GM23248 (cell line): ENCODE data around the gene RTKN2. TPM values are rescaled to one million over a fixed set of nuclear protein-coding genes. Genes with fewer than 3 reads are reported as not detected.

Experiments
- DNase-seq: peaks from one replicate; pipeline ENCODE4 v3.0.0-alpha.2; 2015
- H2AFZ ChIP-seq: fragments of 200-600 bp; sonication (generic); 2 replicates; pipeline ENCODE4 v1.6.1; 2016; ENCODE audit warnings: antibody characterized with exemption
- H3F3A ChIP-seq: fragments of 200-600 bp; sonication (generic); 2 replicates; pipeline ENCODE4 v1.6.1; 2016; ENCODE audit warnings: mild to moderate bottlenecking, antibody characterized with exemption, mixed run types; ENCODE audit not compliant: insufficient read depth
- H3K27ac ChIP-seq: fragments of 200-600 bp; sonication (generic); 2 replicates; pipeline ENCODE4 v1.5.1; 2016; ENCODE audit warnings: mild to moderate bottlenecking
- H3K27me3 ChIP-seq: fragments of 200-600 bp; sonication (generic); replicated peaks from 2 replicates; pipeline ENCODE4 v1.6.1; 2016; ENCODE audit warnings: mild to moderate bottlenecking; ENCODE audit not compliant: insufficient read depth
- H3K36me3 ChIP-seq: fragments of 200-600 bp; sonication (generic); 2 replicates; pipeline ENCODE4 v1.6.1; 2016; ENCODE audit warnings: low read depth, mild to moderate bottlenecking
- H3K4me1 ChIP-seq: fragments of 200-600 bp; sonication (generic); 2 replicates; pipeline ENCODE4 v1.6.1; 2016; ENCODE audit warnings: mild to moderate bottlenecking; ENCODE audit not compliant: insufficient read depth
- H3K4me2 ChIP-seq: fragments of 200-600 bp; sonication (generic); one replicate; pipeline ENCODE4 v1.6.1; 2016; ENCODE audit warnings: mild to moderate bottlenecking; ENCODE audit not compliant: unreplicated experiment
- H3K4me3 ChIP-seq: fragments of 200-600 bp; sonication (generic); 2 replicates; pipeline ENCODE4 v1.5.1; 2016; ENCODE audit warnings: mild to moderate bottlenecking
- H3K79me2 ChIP-seq: fragments of 200-600 bp; sonication (generic); 2 replicates; pipeline ENCODE4 v1.6.1; 2016; ENCODE audit warnings: mild to moderate bottlenecking; ENCODE audit not compliant: insufficient read depth
- H3K9ac ChIP-seq: fragments of 200-600 bp; sonication (generic); 2 replicates; pipeline ENCODE4 v1.6.1; 2016; ENCODE audit warnings: mild to moderate bottlenecking
- H3K9me2 ChIP-seq: fragments of 200-600 bp; sonication (generic); 2 replicates; pipeline ENCODE4 v1.6.1; 2016; ENCODE audit warnings: mixed run types, mild to moderate bottlenecking, moderate library complexity; ENCODE audit not compliant: insufficient read depth
- H3K9me3 ChIP-seq: fragments of 200-600 bp; sonication (generic); one replicate; pipeline ENCODE4 v1.6.1; 2017; ENCODE audit warnings: low read depth
- H4K20me1 ChIP-seq: fragments of 200-600 bp; sonication (generic); 2 replicates; pipeline ENCODE4 v1.6.0; 2016; ENCODE audit not compliant: insufficient read depth
- EZH2 ChIP-seq: fragments of 200-600 bp; sonication (generic); IDR thresholded peaks from 2 replicates; pipeline ENCODE4 v1.6.1; 2018; ENCODE audit warnings: antibody characterized with exemption, mild to moderate bottlenecking; ENCODE audit not compliant: insufficient read depth, poor library complexity, severe bottlenecking
- EZH2phosphoT487 ChIP-seq: fragments of 200-600 bp; sonication (generic); IDR thresholded peaks from 2 replicates; pipeline ENCODE4 v1.6.1; 2018; ENCODE audit warnings: antibody characterized with exemption, moderate library complexity, mild to moderate bottlenecking, low read depth; ENCODE audit not compliant: insufficient read depth
- WGBS, 2 experiments: methylation state at CpG; one replicate each; pipeline ENCODE4 v1.1.6; 2015 to 2017; ENCODE audit warnings: low lambda C conversion rate in 2 of 2, low coverage in 1 of 2; ENCODE audit errors: missing lambda C conversion rate in 2 of 2; 5-methylcytosine and 5-hydroxymethylcytosine counted together
- in situ Hi-C: fragments of 300-500 bp; cut with MboI; formaldehyde crosslinking; loops from 2 replicates; pipeline ENCODE4 v1.15.0; 2020
- polyA plus RNA-seq: library from polyadenylated mRNA; unstranded; fragments of >200 nt; fragmentation: Nextera tagmentation; extraction: Ambion mirVana; gene quantifications from 2 replicates; pipeline ENCODE4 v1.2.1, GENCODE V29; 2016
- total RNA-seq: library from RNA; depleted of rRNA; stranded (reverse); fragments of >200 nt; shearing (Covaris generic); gene quantifications from 2 replicates; pipeline ENCODE4 v1.2.3, GENCODE V29; 2014

The RTKN2 gene
- total and polyA plus RNA-seq, 2 experiments from 2014 or later = 0.11 to 0.15 TPM

DNA sequence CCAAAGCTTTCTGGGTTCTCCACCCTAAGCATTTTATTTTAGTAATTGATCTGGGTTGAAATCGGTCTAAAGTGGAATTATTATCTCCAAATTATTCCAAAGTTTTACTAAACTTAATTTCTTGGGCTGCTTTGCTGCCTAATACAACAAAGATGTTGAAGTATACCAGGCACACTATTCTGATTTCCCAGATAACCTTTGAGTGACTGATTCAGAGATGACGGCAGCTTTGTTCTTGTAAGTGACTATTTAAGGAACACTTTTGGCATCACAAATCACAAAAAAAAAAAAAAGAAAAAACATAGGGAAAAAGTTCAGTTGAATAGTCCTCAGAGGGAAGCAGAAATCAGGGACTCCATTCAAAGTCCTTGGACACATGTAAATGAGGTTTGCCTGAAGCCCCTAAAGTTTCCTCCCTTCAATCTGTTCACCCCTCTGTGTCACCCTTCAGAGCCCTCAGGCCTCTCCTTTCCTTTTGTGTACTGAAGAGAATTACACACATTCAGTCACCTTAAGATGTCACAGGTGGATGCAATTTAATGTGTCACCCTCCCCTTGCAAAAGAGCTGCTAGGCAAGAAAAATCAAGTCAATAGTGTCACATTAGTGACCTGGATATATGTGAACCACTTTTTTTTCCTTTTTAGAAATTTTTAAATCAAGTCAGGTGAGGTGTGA is 81.5 kb downstream of the RTKN2 start:
- H3K9me3 ChIP-seq = no peaks in the 10 kb centered on the region
- 23% methylated on average over 2 of the region's 2 CpGs for WGBS, 2 experiments
- peaks cover 7% of the 10 kb centered on the region; the same call in 1 of the 2 replicates for H3K4me1 ChIP-seq
- H3K4me3 ChIP-seq = no peak overlapping the region
- H4K20me1 ChIP-seq = no peaks in the 10 kb centered on the region
- peak; percentile 27 for DNase-seq
- in situ Hi-C loops = no loop called here
- no peaks in the 10 kb centered on the region for H3K36me3 ChIP-seq
- H3K27ac ChIP-seq = no peak overlapping the region
- no peaks in the 10 kb centered on the region for H3K79me2 ChIP-seq
- no peak for TF ChIP-seq EZH2phosphoT487
- no peak for TF ChIP-seq EZH2
- H3K27me3 ChIP-seq = no peaks in the 10 kb centered on the region
- H3K9ac ChIP-seq = no peak overlapping the region
- no peaks in the 10 kb centered on the region for H3F3A ChIP-seq
- no peak overlapping the region for H3K4me2 ChIP-seq
- H3K9me2 ChIP-seq = no peaks in the 10 kb centered on the region
- H2AFZ ChIP-seq = no peak overlapping the region

DNA sequence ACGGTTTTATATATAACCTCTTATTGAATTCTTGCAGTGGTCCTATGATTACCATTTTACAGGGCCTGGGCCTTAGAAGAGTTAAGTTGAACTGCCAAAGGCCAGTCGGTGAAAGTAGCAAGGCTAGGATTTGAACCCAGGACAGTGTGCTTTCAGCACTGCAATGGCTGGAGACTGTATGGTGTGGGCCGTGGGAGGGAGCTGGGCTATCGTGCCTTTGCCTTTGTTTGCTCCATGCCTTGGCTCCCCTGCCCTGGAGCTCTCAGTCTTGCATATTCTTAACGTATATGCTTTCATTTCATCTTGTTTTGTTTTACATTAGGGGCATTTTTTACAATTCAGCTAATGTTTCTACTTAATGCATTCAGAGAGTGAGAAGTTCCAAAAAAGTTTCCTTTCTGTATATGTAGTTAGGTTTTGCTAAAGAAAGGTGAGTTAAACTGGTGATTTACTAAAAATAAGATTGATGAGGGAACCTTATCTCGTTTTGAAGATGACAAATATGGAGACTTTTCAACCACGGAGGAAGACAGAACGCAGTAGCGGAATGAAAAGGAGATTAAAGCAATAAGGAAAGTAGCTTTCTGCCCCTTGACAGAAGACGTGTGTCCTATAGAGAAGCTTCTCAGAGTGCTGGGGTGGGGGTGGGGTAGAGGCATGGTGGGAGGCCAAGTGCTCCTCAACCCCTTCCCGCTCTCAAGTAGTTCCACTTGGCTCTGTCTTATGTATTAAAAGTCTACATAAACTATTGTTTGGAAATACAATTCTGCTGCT is 82.5 kb downstream of the RTKN2 start:
- no peaks in the 10 kb centered on the region for H3K36me3 ChIP-seq
- H3K4me3 ChIP-seq = no peak overlapping the region
- no peak overlapping the region for H3K4me2 ChIP-seq
- in situ Hi-C loops = no loop called here
- no peak overlapping the region for H2AFZ ChIP-seq
- no peaks in the 10 kb centered on the region for H4K20me1 ChIP-seq
- no peaks in the 10 kb centered on the region for H3K79me2 ChIP-seq
- no peak for DNase-seq
- no peak overlapping the region for H3K27ac ChIP-seq
- 90 to 93% methylated on average over 11 of the region's 11 CpGs for WGBS, 2 experiments
- no peaks in the 10 kb centered on the region for H3K27me3 ChIP-seq
- H3K9me3 ChIP-seq = no peaks in the 10 kb centered on the region
- TF ChIP-seq EZH2 (no peak), EZH2phosphoT487 (no peak)
- H3K4me1 ChIP-seq = peaks cover 7% of the 10 kb centered on the region; the same call in 1 of the 2 replicates
- H3K9ac ChIP-seq = no peak overlapping the region
- H3K9me2 ChIP-seq = no peaks in the 10 kb centered on the region
- no peaks in the 10 kb centered on the region for H3F3A ChIP-seq

DNA sequence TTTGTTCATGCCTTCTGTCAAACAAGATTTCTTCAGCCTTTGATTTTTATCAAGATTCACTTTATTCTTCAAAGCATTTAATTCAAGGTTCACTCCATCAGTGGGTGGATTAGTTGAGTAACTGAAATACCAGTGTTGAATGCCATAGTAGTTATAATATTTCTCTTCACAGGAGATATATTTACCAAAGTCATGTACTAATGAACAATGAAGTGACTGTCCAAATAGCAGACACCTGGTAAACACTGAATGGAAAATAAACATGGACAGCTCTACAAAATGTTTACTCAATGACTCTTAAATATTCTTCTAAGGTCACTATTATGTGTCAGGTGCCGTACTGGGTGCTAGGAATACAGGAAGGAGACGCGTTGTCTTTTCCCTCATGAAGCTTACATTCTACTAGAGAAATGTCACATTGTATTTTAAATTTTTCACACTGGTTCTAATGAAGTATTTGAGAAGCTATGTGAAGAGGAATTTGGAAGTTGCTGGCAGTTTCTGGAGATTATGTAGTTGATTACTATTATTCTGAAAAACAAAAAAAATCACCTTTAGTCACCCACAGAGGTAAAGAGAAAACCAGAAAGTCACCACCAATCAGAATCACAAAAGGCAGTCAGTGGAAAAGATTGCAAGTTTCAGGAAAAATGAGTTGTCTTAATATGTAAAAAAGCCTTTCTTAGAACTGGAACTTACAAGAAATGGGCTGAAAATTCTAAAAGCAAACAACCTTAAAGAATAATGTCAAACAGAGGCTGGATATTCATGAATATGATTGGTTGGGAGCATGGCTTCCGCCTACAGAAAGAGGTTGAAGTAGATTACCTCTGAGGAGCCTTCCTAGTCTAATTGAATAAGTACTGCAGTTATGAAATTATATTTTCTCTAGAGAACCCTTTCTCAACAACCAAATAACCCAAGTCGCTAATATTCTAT is 84.5 kb downstream of the RTKN2 start:
- no peak overlapping the region for H3K4me2 ChIP-seq
- no peaks in the 10 kb centered on the region for H3F3A ChIP-seq
- 0 out of 2 replicates have a peak, but pooled peaks cover 3% of the 10 kb centered on the region for H3K36me3 ChIP-seq
- H3K79me2 ChIP-seq = no peaks in the 10 kb centered on the region
- H3K9me3 ChIP-seq = no peaks in the 10 kb centered on the region
- H3K27me3 ChIP-seq = no peaks in the 10 kb centered on the region
- no peak overlapping the region for H3K4me3 ChIP-seq
- TF ChIP-seq EZH2 = no peak
- TF ChIP-seq EZH2phosphoT487 = no peak
- H3K9ac ChIP-seq = no peak overlapping the region
- H3K27ac ChIP-seq = no peak overlapping the region
- peaks cover 7% of the 10 kb centered on the region; the same call in 1 of the 2 replicates for H3K4me1 ChIP-seq
- no peaks in the 10 kb centered on the region for H4K20me1 ChIP-seq
- WGBS, 2 experiments = 86 to 88% methylated on average over 5 of the region's 5 CpGs
- DNase-seq = no peak
- in situ Hi-C loops = no loop called here
- no peaks in the 10 kb centered on the region for H3K9me2 ChIP-seq
- no peak overlapping the region for H2AFZ ChIP-seq

DNA sequence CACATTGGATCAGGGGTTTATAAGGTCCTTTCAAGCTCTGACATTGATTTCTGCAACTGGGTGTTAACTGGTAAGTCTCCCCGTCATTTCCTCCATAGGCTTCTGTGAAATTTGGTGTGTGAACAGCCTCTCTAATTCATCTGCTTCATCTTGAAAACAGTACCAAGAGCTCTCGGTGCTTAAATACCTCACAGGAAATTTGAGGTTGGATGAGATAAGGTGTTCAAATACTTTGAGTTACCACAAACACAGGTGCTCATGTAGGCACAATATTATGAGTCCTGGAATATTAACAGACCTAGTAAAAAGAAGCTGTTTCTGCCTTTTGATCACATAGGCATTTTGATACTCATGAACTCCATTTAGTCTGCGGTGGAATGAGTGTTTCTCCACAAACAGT is 85.2 kb downstream of the RTKN2 start:
- in situ Hi-C loops = no loop called here
- H3K27ac ChIP-seq = no peak overlapping the region
- H4K20me1 ChIP-seq = no peaks in the 10 kb centered on the region
- no peak overlapping the region for H3K4me3 ChIP-seq
- no peaks in the 10 kb centered on the region for H3K9me3 ChIP-seq
- H3K79me2 ChIP-seq = no peaks in the 10 kb centered on the region
- H3K4me2 ChIP-seq = no peak overlapping the region
- H3K36me3 ChIP-seq = 0 out of 2 replicates have a peak, but pooled peaks cover 3% of the 10 kb centered on the region
- TF ChIP-seq EZH2phosphoT487 (no peak), EZH2 (no peak)
- no peak overlapping the region for H3K9ac ChIP-seq
- H3F3A ChIP-seq = no peaks in the 10 kb centered on the region
- H3K9me2 ChIP-seq = no peaks in the 10 kb centered on the region
- no peak overlapping the region for H2AFZ ChIP-seq
- H3K4me1 ChIP-seq = peaks cover 7% of the 10 kb centered on the region; the same call in 1 of the 2 replicates
- 83 to 89% methylated on average over 3 of the region's 3 CpGs for WGBS, 2 experiments
- H3K27me3 ChIP-seq = no peaks in the 10 kb centered on the region
- DNase-seq = no peak
